ENCODE measurements around the gene SERPINA4. TPM values are rescaled to one million over a fixed set of nuclear protein-coding genes. Genes with fewer than 3 reads are reported as not detected.

SERPINA4 gene
- total and polyA plus RNA-seq, 2 of the 13 experiments (the other 11 are each of a cell fraction or from before 2014, with no cell fraction given) = 39.1 to 57.8 TPM

DNA sequence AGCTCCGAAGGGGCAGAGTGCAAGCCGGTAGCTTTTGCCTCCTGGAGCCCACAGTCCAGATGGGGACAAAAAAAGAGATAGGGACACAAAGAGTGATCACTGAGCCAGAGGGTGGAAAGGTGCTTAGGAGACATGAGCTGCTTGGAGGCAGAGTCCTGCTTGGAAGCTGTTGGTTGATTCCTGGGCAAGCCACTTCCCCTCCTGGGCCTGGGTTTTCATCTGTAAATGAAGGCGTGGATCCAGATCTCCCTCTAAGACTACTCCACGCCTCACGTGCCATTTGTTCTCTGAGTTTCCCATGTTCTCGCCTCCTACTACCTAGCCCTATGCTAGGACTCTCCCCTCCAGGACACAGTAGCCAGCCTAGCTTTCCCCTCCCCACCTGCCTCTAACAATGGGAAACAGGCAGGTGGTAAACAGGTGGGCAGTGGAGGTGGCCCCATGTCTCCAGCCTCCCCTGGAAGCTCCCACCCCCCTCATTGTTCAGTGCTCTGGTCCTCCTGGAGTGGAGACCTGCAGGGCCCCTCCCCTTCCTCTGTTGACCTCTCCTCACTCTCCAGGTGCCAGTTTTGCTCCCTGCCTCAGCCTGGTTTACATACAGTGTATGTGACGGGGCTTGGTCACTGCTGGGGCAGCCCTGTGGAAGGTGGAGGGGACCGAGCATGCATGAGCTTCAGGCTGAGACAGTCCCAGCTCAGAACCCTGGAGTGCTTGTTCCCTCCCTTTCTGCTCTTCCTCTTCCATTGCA lies 54.8 kb downstream of the SERPINA4 start (continued):
- TF ChIP-seq, protein P1, sequence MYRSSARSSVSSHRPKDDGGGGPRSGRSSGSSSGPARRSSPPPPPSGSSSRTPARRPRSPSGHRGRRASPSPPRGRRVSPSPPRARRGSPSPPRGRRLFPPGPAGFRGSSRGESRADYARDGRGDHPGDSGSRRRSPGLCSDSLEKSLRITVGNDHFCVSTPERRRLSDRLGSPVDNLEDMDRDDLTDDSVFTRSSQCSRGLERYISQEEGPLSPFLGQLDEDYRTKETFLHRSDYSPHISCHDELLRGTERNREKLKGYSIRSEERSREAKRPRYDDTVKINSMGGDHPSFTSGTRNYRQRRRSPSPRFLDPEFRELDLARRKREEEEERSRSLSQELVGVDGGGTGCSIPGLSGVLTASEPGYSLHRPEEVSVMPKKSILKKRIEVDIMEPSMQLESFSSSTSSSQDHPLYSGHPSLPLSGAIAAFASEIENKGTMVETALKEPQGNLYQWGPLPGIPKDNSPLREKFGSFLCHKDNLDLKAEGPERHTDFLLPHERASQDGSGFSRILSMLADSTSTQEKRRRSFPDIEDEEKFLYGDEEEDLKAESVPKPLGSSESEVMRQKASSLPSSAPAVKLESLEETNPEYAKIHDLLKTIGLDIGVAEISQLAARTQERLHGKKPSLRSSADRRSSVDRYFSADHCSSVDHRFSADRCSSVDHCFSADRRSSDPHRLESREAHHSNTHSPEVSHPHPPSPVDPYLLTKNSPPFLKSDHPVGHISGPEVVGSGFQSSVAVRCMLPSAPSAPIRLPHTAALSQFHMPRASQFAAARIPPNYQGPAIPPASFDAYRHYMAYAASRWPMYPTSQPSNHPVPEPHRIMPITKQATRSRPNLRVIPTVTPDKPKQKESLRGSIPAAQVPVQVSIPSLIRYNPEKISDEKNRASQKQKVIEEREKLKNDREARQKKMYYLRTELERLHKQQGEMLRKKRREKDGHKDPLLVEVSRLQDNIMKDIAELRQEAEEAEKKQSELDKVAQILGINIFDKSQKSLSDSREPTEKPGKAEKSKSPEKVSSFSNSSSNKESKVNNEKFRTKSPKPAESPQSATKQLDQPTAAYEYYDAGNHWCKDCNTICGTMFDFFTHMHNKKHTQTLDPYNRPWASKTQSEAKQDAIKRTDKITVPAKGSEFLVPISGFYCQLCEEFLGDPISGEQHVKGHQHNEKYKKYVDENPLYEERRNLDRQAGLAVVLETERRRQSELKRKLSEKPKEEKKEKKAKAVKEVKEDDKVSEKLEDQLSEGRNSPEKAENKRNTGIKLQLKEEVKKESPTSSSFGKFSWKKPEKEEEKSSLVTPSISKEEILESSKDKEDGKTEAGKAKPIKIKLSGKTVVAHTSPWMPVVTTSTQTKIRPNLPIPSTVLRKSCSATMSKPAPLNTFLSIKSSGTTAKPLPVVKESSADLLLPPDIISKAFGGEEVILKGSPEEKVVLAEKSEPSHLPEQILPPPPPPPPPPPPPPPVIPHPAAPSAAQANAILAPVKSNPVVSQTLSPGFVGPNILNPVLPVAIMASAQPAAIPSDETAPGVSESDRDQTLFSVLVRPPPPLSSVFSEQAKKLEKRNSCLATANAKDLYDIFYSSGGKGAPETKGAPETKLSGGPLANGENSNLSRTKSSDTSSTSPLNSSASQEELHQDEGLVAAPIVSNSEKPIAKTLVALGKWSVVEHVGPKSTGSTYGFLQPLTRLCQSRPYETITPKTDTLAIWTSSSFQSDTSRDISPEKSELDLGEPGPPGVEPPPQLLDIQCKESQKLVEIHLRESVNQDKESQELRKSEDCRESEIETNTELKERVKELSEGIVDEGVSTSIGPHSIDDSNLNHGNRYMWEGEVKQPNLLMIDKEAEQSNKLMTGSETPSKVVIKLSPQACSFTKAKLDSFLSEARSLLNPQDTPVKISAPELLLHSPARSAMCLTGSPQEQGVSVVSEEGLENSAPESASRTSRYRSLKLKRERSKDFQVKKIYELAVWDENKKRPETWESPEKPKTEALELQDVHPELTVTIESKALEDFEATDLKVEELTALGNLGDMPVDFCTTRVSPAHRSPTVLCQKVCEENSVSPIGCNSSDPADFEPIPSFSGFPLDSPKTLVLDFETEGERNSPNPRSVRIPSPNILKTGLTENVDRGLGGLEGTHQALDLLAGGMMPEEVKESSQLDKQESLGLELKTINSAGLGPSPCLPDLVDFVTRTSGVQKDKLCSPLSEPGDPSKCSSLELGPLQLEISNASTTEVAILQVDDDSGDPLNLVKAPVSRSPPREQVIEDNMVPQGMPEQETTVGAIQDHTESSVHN (CRISPR knock-in tag; IDR thresholded peaks at IDR 0.05) = 0 out of 2 replicates have a peak, but pooled peaks have one; percentile 45
- no peak for TF ChIP-seq ZNF430 (CRISPR knock-in tag; IDR thresholded peaks at IDR 0.05)
- no peak for TF ChIP-seq ZNF382 (CRISPR knock-in tag; IDR thresholded peaks at IDR 0.05; ENCODE audit: borderline replicate concordance)
- TF ChIP-seq, protein P2, sequence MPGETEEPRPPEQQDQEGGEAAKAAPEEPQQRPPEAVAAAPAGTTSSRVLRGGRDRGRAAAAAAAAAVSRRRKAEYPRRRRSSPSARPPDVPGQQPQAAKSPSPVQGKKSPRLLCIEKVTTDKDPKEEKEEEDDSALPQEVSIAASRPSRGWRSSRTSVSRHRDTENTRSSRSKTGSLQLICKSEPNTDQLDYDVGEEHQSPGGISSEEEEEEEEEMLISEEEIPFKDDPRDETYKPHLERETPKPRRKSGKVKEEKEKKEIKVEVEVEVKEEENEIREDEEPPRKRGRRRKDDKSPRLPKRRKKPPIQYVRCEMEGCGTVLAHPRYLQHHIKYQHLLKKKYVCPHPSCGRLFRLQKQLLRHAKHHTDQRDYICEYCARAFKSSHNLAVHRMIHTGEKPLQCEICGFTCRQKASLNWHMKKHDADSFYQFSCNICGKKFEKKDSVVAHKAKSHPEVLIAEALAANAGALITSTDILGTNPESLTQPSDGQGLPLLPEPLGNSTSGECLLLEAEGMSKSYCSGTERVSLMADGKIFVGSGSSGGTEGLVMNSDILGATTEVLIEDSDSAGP (CRISPR knock-in tag; IDR thresholded peaks at IDR 0.05; ENCODE audit: borderline replicate concordance) = peak; percentile 40; the same call in 1 of the 2 replicates
- TF ChIP-seq MIXL1 (CRISPR knock-in tag; IDR thresholded peaks at IDR 0.05) = no peak
- TF ChIP-seq HDAC1 (CRISPR knock-in tag; IDR thresholded peaks at IDR 0.05) = no peak
- no peak for TF ChIP-seq FOXM1 (CRISPR knock-in tag; IDR thresholded peaks at IDR 0.05)
- TF ChIP-seq ZNF432 (CRISPR knock-in tag; IDR thresholded peaks at IDR 0.05; ENCODE audit: borderline replicate concordance) = no peak
- TF ChIP-seq AGO2 (optimal IDR thresholded peaks at IDR 0.05; ENCODE audit: low read depth, low read length) = peak; percentile 83
- TF ChIP-seq ZNF251 (CRISPR knock-in tag; IDR thresholded peaks at IDR 0.05) = no peak
- TF ChIP-seq ZNF543 (CRISPR knock-in tag; IDR thresholded peaks at IDR 0.05) = no peak
- peak; percentile 62; the same call in 1 of the 2 replicates for TF ChIP-seq NFKB2 (CRISPR knock-in tag; IDR thresholded peaks at IDR 0.05; ENCODE audit: borderline replicate concordance)
- 0 out of 2 replicates have a peak, but pooled peaks have one; percentile 22 for TF ChIP-seq ZNF225 (CRISPR knock-in tag; IDR thresholded peaks at IDR 0.05)
- TF ChIP-seq HNRNPLL (IDR thresholded peaks at IDR 0.05; ENCODE audit: low read depth, low read length, poor library complexity, severe bottlenecking) = no peak
- TF ChIP-seq ZNF232 (CRISPR knock-in tag; IDR thresholded peaks at IDR 0.05; ENCODE audit: borderline replicate concordance) = no peak
- TF ChIP-seq MYC (CRISPR knock-in tag; IDR thresholded peaks at IDR 0.05; ENCODE audit: borderline replicate concordance) = no peak
- TF ChIP-seq, protein P3, sequence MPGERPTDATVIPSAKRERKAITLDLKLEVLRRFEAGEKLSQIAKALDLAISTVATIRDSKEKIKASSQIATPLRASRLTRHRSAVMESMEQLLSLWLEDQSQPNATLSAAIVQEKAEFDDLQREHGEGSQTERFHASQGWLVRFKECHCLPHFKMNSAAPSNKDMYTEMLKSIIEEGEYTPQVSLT (CRISPR knock-in tag; IDR thresholded peaks at IDR 0.05; ENCODE audit: borderline replicate concordance, low read depth) = no peak
- TF ChIP-seq ZNF296 (CRISPR knock-in tag; conservative IDR thresholded peaks at IDR 0.05) = no peak
- TF ChIP-seq POLR2G (IDR thresholded peaks at IDR 0.05; ENCODE audit: low read depth, low read length) = peak; percentile 34
- TF ChIP-seq KMT2A (CRISPR knock-in tag; IDR thresholded peaks at IDR 0.05) = no peak

Data from HepG2 (cell line).